Hepatocyte (in vitro differentiated cells): ENCODE results near the gene SLC1A5. TPM values are rescaled to one million over a fixed set of nuclear protein-coding genes. Genes with fewer than 3 reads are reported as not detected.

Source experiments
- DNase-seq: peaks from one replicate; pipeline ENCODE4 v3.0.0-alpha.2; 2016; ENCODE audit warnings: low spot score
- H2AFZ ChIP-seq: fragments of 200-600 bp; sonication (generic); 2 replicates; pipeline ENCODE4 v1.6.0; 2016; ENCODE audit warnings: antibody characterized with exemption, mild to moderate bottlenecking
- H3K27ac ChIP-seq: fragments of 200-600 bp; sonication (generic); 2 replicates; pipeline ENCODE4 v1.5.1; 2016; ENCODE audit warnings: mild to moderate bottlenecking
- H3K27me3 ChIP-seq: fragments of 200-600 bp; sonication (generic); 2 replicates; pipeline ENCODE4 v1.6.1; 2016
- H3K36me3 ChIP-seq: fragments of 200-600 bp; sonication (generic); replicated peaks from 2 replicates; pipeline ENCODE4 v1.5.1; 2016; ENCODE audit warnings: low read depth; ENCODE audit not compliant: insufficient read depth
- H3K4me1 ChIP-seq: fragments of 200-600 bp; sonication (generic); 2 replicates; pipeline ENCODE4 v1.5.1; 2016; ENCODE audit warnings: mild to moderate bottlenecking, moderate library complexity; ENCODE audit not compliant: insufficient read depth
- H3K4me2 ChIP-seq: fragments of 200-600 bp; sonication (generic); 2 replicates; pipeline ENCODE4 v1.6.0; 2016
- H3K4me3 ChIP-seq: fragments of 200-600 bp; sonication (generic); 2 replicates; pipeline ENCODE4 v1.5.1; 2016; ENCODE audit warnings: mild to moderate bottlenecking
- H3K79me2 ChIP-seq: fragments of 200-600 bp; sonication (generic); 2 replicates; pipeline ENCODE4 v1.6.0; 2017; ENCODE audit warnings: mild to moderate bottlenecking
- H3K9me2 ChIP-seq: fragments of 200-600 bp; sonication (generic); replicated peaks from 2 replicates; pipeline ENCODE4 v1.6.0; 2017; ENCODE audit warnings: mild to moderate bottlenecking; ENCODE audit not compliant: insufficient read depth
- H3K9me3 ChIP-seq: fragments of 200-600 bp; sonication (generic); 2 replicates; pipeline ENCODE4 v1.5.1; 2016; ENCODE audit warnings: low read depth, mild to moderate bottlenecking
- H4K20me1 ChIP-seq: fragments of 200-600 bp; sonication (generic); 2 replicates; pipeline ENCODE4 v1.6.0; 2016; ENCODE audit warnings: mild to moderate bottlenecking; ENCODE audit not compliant: insufficient read depth, poor library complexity, severe bottlenecking
- CTCF ChIP-seq: fragments of 200-600 bp; sonication (generic); IDR thresholded peaks from 2 replicates; pipeline ENCODE4 v1.5.1; 2016; ENCODE audit warnings: antibody characterized with exemption, mild to moderate bottlenecking; ENCODE audit not compliant: poor library complexity
- EZH2 ChIP-seq: fragments of 200-600 bp; sonication (generic); IDR thresholded peaks from 2 replicates; pipeline ENCODE4 v1.6.1; 2016; ENCODE audit warnings: antibody characterized with exemption, mild to moderate bottlenecking, borderline replicate concordance
- EZH2phosphoT487 ChIP-seq: fragments of 200-600 bp; sonication (generic); IDR thresholded peaks from one replicate; pipeline ENCODE4 v1.6.1; 2018; ENCODE audit warnings: antibody characterized with exemption, mild to moderate bottlenecking, low read depth, moderate library complexity; ENCODE audit not compliant: unreplicated experiment, severe bottlenecking
- WGBS: methylation state at CpG from one replicate; pipeline ENCODE4 v1.1.6; 2016; ENCODE audit warnings: low lambda C conversion rate; ENCODE audit errors: missing lambda C conversion rate; 5-methylcytosine and 5-hydroxymethylcytosine counted together
- polyA plus RNA-seq: library from polyadenylated mRNA; unstranded; fragments of >200 nt; fragmentation: Nextera tagmentation; extraction: Ambion mirVana; gene quantifications from 2 replicates; pipeline ENCODE4 v1.2.1, GENCODE V29; 2016
- total RNA-seq: library from RNA; depleted of rRNA; stranded (reverse); fragments of >200 nt; gene quantifications from 2 replicates; pipeline ENCODE4 v1.2.3, GENCODE V29; 2014

Gene SLC1A5
- total and polyA plus RNA-seq, 2 experiments from 2014 or later: 87.9 to 171 TPM

GRCh38 chr19:46803555-46803954, 15.2 kb upstream of the SLC1A5 start:
- 56% methylated on average over 2 of the region's 2 CpGs for WGBS
- H3K4me3 ChIP-seq: no peak overlapping the region
- H3K79me2 ChIP-seq: no peaks in the 10 kb centered on the region
- peak; percentile 43 for DNase-seq
- H3K27me3 ChIP-seq: no peaks in the 10 kb centered on the region
- peak overlapping the region; percentile 72 for H3K27ac ChIP-seq
- H3K9me2 ChIP-seq: no peaks in the 10 kb centered on the region
- no peaks in the 10 kb centered on the region for H3K4me1 ChIP-seq
- no peaks in the 10 kb centered on the region for H3K36me3 ChIP-seq
- H2AFZ ChIP-seq: no peak overlapping the region
- no peak for TF ChIP-seq EZH2
- no peak for TF ChIP-seq EZH2phosphoT487
- TF ChIP-seq CTCF: no peak
- H4K20me1 ChIP-seq: no peaks in the 10 kb centered on the region
- no peaks in the 10 kb centered on the region for H3K9me3 ChIP-seq
- no peak overlapping the region for H3K4me2 ChIP-seq

DNA sequence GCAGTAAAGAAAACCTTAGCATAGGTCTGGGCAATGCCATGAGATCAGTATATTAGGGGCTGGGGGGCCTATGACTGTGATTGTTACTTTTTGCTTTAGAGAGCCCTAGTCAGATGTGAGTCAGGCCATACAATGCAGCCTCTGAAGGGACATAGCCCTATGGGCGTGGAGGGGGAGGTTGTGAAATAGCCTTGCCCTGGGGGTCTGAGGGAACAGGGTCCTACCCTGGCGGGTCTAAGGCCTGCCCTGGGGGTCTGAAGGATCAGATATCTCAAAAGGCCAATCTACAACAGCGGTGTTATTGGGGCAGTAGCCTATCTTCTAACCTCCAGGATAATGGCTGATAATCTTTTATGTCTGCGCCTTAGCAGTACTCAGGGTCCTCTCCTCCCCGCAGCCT, 13.8 kb upstream of the SLC1A5 start:
- no peaks in the 10 kb centered on the region for H3K9me3 ChIP-seq
- H3K4me1 ChIP-seq: no peaks in the 10 kb centered on the region
- H3K4me2 ChIP-seq: no peak overlapping the region
- H3K27ac ChIP-seq: no peak overlapping the region
- H4K20me1 ChIP-seq: no peaks in the 10 kb centered on the region
- no peaks in the 10 kb centered on the region for H3K27me3 ChIP-seq
- no peaks in the 10 kb centered on the region for H3K79me2 ChIP-seq
- no peaks in the 10 kb centered on the region for H3K9me2 ChIP-seq
- no peaks in the 10 kb centered on the region for H3K36me3 ChIP-seq
- TF ChIP-seq EZH2 (no peak), EZH2phosphoT487 (no peak), CTCF (no peak)
- no peak overlapping the region for H2AFZ ChIP-seq
- 86% methylated on average over 5 of the region's 5 CpGs for WGBS
- DNase-seq: no peak
- no peak overlapping the region for H3K4me3 ChIP-seq

GRCh38 chr19:46798713-46799112, 10.3 kb upstream of the SLC1A5 start:
- WGBS: 93% methylated on average over 2 of the region's 2 CpGs
- TF ChIP-seq CTCF (no peak), EZH2phosphoT487 (no peak), EZH2 (no peak)
- Histone ChIP-seq H3K4me3 (no peak overlapping the region), H2AFZ (no peak overlapping the region), H3K36me3 (no peaks in the 10 kb centered on the region), H3K27ac (no peak overlapping the region), H3K9me2 (no peaks in the 10 kb centered on the region), H3K79me2 (no peaks in the 10 kb centered on the region), H3K4me1 (peaks cover 9% of the 10 kb centered on the region), H4K20me1 (no peaks in the 10 kb centered on the region), H3K4me2 (no peak overlapping the region), H3K27me3 (no peaks in the 10 kb centered on the region), H3K9me3 (no peaks in the 10 kb centered on the region)
- DNase-seq: no peak

- Histone ChIP-seq H3K9me3 (no peaks in the 10 kb centered on the region), H3K79me2 (no peaks in the 10 kb centered on the region), H3K9me2 (no peaks in the 10 kb centered on the region), H3K27me3 (no peaks in the 10 kb centered on the region), H4K20me1 (no peaks in the 10 kb centered on the region), H3K27ac (no peak overlapping the region), H3K4me3 (no peak overlapping the region), H3K36me3 (no peaks in the 10 kb centered on the region), H2AFZ (no peak overlapping the region), H3K4me2 (no peak overlapping the region), H3K4me1 (peaks cover 9% of the 10 kb centered on the region)
- 100% methylated on average over 1 of the region's 1 CpG for WGBS
- no peak for DNase-seq
- TF ChIP-seq CTCF (no peak), EZH2phosphoT487 (no peak), EZH2 (no peak)
These were observed 9.5 kb upstream of the SLC1A5 start for GRCh38 chr19:46797881-46798280.
